Adipocyte (in vitro differentiated cells): ENCODE data around the gene SCAF1.
A peak's percentile ranks its signal among the peaks of the same experiment; 100 is the strongest.

Experiments used
- DNase-seq: peaks from one replicate; pipeline ENCODE4 v3.0.0-alpha.2; 2015; ENCODE audit warnings: low read depth
- H3K27me3 ChIP-seq: replicated peaks from 2 replicates; pipeline ENCODE4 v1.7.0; 2013; ENCODE audit warnings: mild to moderate bottlenecking, low read length, moderate library complexity; ENCODE audit not compliant: control insufficient read depth, insufficient read depth
- H3K36me3 ChIP-seq: 2 replicates; pipeline ENCODE4 v1.7.0; 2013; ENCODE audit warnings: low read length, mild to moderate bottlenecking, moderate library complexity; ENCODE audit not compliant: control insufficient read depth, insufficient read depth, severe bottlenecking
- H3K4me1 ChIP-seq: 2 replicates; pipeline ENCODE4 v1.7.0; 2013; ENCODE audit warnings: mild to moderate bottlenecking, low read length, moderate library complexity; ENCODE audit not compliant: control insufficient read depth, insufficient read depth
- H3K4me3 ChIP-seq: 2 replicates; pipeline ENCODE4 v1.7.0; 2013; ENCODE audit warnings: mild to moderate bottlenecking, low read length, moderate library complexity
- H3K9ac ChIP-seq: 2 replicates; pipeline ENCODE4 v1.7.0; 2013; ENCODE audit warnings: mild to moderate bottlenecking, low read length, moderate library complexity
- H3K9me3 ChIP-seq: 2 replicates; pipeline ENCODE4 v1.7.0; 2013; ENCODE audit warnings: mild to moderate bottlenecking, low read length, moderate library complexity; ENCODE audit not compliant: control insufficient read depth

Gene SCAF1

GRCh38 chr19:49686503-49687088 is 44.6 kb downstream of the SCAF1 start:
- no peaks in the 10 kb centered on the region for H3K27me3 ChIP-seq
- H3K4me3 ChIP-seq = no peak overlapping the region
- H3K4me1 ChIP-seq = peaks cover 23% of the 10 kb centered on the region
- H3K9me3 ChIP-seq = no peaks in the 10 kb centered on the region
- no peak for DNase-seq
- no peak overlapping the region for H3K9ac ChIP-seq
- H3K36me3 ChIP-seq = peaks cover 50% of the 10 kb centered on the region

GRCh38 chr19:49687150-49687549 is 45.1 kb downstream of the SCAF1 start:
- H3K9ac ChIP-seq = no peak overlapping the region
- peaks cover 44% of the 10 kb centered on the region for H3K36me3 ChIP-seq
- no peaks in the 10 kb centered on the region for H3K9me3 ChIP-seq
- no peak for DNase-seq
- H3K4me1 ChIP-seq = peaks cover 18% of the 10 kb centered on the region
- no peaks in the 10 kb centered on the region for H3K27me3 ChIP-seq
- H3K4me3 ChIP-seq = no peak overlapping the region

GRCh38 chr19:49687566-49688316 is 45.7 kb downstream of the SCAF1 start:
- Histone ChIP-seq H3K27me3 (no peaks in the 10 kb centered on the region), H3K4me1 (peaks cover 14% of the 10 kb centered on the region), H3K4me3 (no peak overlapping the region), H3K9ac (no peak overlapping the region), H3K36me3 (peaks cover 40% of the 10 kb centered on the region), H3K9me3 (no peaks in the 10 kb centered on the region)
- DNase-seq = no peak

- no peak for DNase-seq
- Histone ChIP-seq H3K9ac (no peak overlapping the region), H3K4me3 (no peak overlapping the region), H3K36me3 (peaks cover 34% of the 10 kb centered on the region), H3K4me1 (peaks cover 14% of the 10 kb centered on the region), H3K9me3 (no peaks in the 10 kb centered on the region), H3K27me3 (no peaks in the 10 kb centered on the region)
These were observed 46.6 kb downstream of the SCAF1 start for GRCh38 chr19:49688531-49689132.

- no peaks in the 10 kb centered on the region for H3K27me3 ChIP-seq
- H3K4me3 ChIP-seq = peak within 1 kb of the TSS; percentile 73
- H3K9me3 ChIP-seq = no peaks in the 10 kb centered on the region
- H3K4me1 ChIP-seq = peaks cover 14% of the 10 kb centered on the region
- H3K36me3 ChIP-seq = peaks cover 27% of the 10 kb centered on the region
- no peak for DNase-seq
- peak within 1 kb of the TSS; percentile 55 for H3K9ac ChIP-seq
These were observed 47.4 kb downstream of the SCAF1 start, which contains the start of gene ADM5 for GRCh38 chr19:49689133-49690078. Gene ADM5, plus strand, starts transcription at chr19:49689594. Its CDS starts 244 bp downstream, at chr19:49689838.

GRCh38 chr19:49690079-49690655 is 48.2 kb downstream of the SCAF1 start:
- Histone ChIP-seq H3K27me3 (no peaks in the 10 kb centered on the region), H3K36me3 (peaks cover 19% of the 10 kb centered on the region)
- DNase-seq = no peak

GRCh38 chr19:49690656-49691242 is 48.7 kb downstream of the SCAF1 start, which contains the start of gene CPT1C:
Gene CPT1C, plus strand, starts transcription at chr19:49691116. Its CDS starts 1,137 bp downstream, at chr19:49692253.
- Histone ChIP-seq H3K4me1 (peaks cover 14% of the 10 kb centered on the region), H3K4me3 (peak within 1 kb of the TSS; percentile 73), H3K9me3 (no peaks in the 10 kb centered on the region), H3K36me3 (peaks cover 13% of the 10 kb centered on the region), H3K27me3 (no peaks in the 10 kb centered on the region), H3K9ac (peak within 1 kb of the TSS; percentile 67)
- DNase-seq = peak; percentile 92

More at GRCh38 chr19:49690079-49690655, 48.2 kb downstream of the SCAF1 start:
- Histone ChIP-seq H3K4me3 (peak overlapping the region; percentile 73), H3K9ac (peak overlapping the region; percentile 55), H3K4me1 (peaks cover 14% of the 10 kb centered on the region), H3K9me3 (no peaks in the 10 kb centered on the region)

- Histone ChIP-seq H3K4me3 (peak overlapping the region; percentile 73), H3K4me1 (peaks cover 14% of the 10 kb centered on the region), H3K9me3 (no peaks in the 10 kb centered on the region), H3K36me3 (peaks cover 7% of the 10 kb centered on the region), H3K27me3 (no peaks in the 10 kb centered on the region), H3K9ac (peak overlapping the region; percentile 67)
- DNase-seq = peak; percentile 90
These were observed 49.5 kb downstream of the SCAF1 start for GRCh38 chr19:49691243-49692146.

- Histone ChIP-seq H3K9ac (no peak overlapping the region), H3K27me3 (no peaks in the 10 kb centered on the region), H3K4me3 (peak overlapping the region; percentile 33), H3K4me1 (peaks cover 14% of the 10 kb centered on the region), H3K9me3 (no peaks in the 10 kb centered on the region), H3K36me3 (peaks cover 4% of the 10 kb centered on the region)
- no peak for DNase-seq
These were observed 50.1 kb downstream of the SCAF1 start for GRCh38 chr19:49692147-49692506.
